HCT116 (cell line): ENCODE measurements around the gene OVOL1. TPM values are rescaled to one million over a fixed set of nuclear protein-coding genes. Genes with fewer than 3 reads are reported as not detected.

Experiments
- ATAC-seq: fragments of 200-7000 bp; cut with Tn5 transposase; 2 replicates; pipeline ENCODE4 v1.9.1; 2020; ENCODE audit warnings: mild to moderate bottlenecking, moderate library complexity
- BruUV-seq: library from RNA; stranded (reverse); fragments of 400-500 nt; replicated peaks from 2 replicates; lab custom pipeline; 2021; lab: Mats Ljungman, UMichigan
- CTCF ChIA-PET: fragments of 300-600 bp; sonication (Branson Sonifier 250); formaldehyde crosslinking; loops from one replicate; lab custom pipeline; 2021; ENCODE audit warnings: antibody characterized with exemption; lab: Charles Lee
- POLR2A ChIA-PET: fragments of 300-600, 350-600 bp; sonication (Branson Sonifier 250); formaldehyde crosslinking; loops from one replicate; lab custom pipeline; 2021; ENCODE audit warnings: antibody characterized with exemption; lab: Charles Lee
- RAD21 ChIA-PET, 2 experiments: fragments of 300-600 bp; sonication (Branson Sonifier 250); formaldehyde crosslinking; loops; one replicate each; lab custom pipeline; 2023; ENCODE audit warnings: low total read pairs in 2 of 2; ENCODE audit not compliant: uncharacterized antibody in 2 of 2, unreplicated experiment in 2 of 2, low non-redundant PET in 1 of 2; lab: Charles Lee
- DNase-seq: peaks from one replicate; pipeline ENCODE4 v3.0.0-alpha.2; 2010; ENCODE audit warnings: low read depth, low spot score
- H2AFZ ChIP-seq: fragments of 200-600 bp; shearing (Covaris generic), sonication (generic); 2 replicates; pipeline ENCODE4 v1.6.1; 2017; ENCODE audit warnings: low read depth, mixed run types, mixed read lengths, antibody characterized with exemption, low read length; ENCODE audit not compliant: poor library complexity, severe bottlenecking
- H3K27ac ChIP-seq: 2 replicates; pipeline ENCODE4 v1.5.1; 2012; ENCODE audit warnings: low read depth, low read length
- H3K27me3 ChIP-seq: fragments of 200-600 bp; sonication (generic); 2 replicates; pipeline ENCODE4 v1.6.1; 2016; ENCODE audit warnings: mixed run types, low read length, mixed read lengths; ENCODE audit not compliant: insufficient read depth
- H3K36me3 ChIP-seq, 2 experiments: fragments of 200-500 bp in 1 of 2; fragments of 200-600 bp in 1 of 2; sonication (Bioruptor generic) in 1 of 2; sonication (generic) in 1 of 2; 2 replicates each; pipeline versions ENCODE4 v1.5.1 to v1.6.1; 2014 to 2016; ENCODE audit warnings: low read length in 2 of 2, inconsistent platforms in 1 of 2, mixed read lengths in 1 of 2, mixed run types in 1 of 2; ENCODE audit not compliant: insufficient read depth in 2 of 2, control insufficient read depth in 1 of 2
- H3K4me1 ChIP-seq, 2 experiments: fragments of 200-600 bp in 1 of 2; sonication (generic) in 1 of 2; 2 replicates each; pipeline versions ENCODE4 v1.5.1 to v1.6.1; 2012 to 2017; ENCODE audit warnings: low read length in 2 of 2, inconsistent platforms in 1 of 2, mild to moderate bottlenecking in 1 of 2, mixed read lengths in 1 of 2, mixed run types in 1 of 2, moderate library complexity in 1 of 2; ENCODE audit not compliant: insufficient read depth in 2 of 2, control insufficient read depth in 1 of 2
- H3K4me2 ChIP-seq: fragments of 200-600 bp; sonication (generic); 2 replicates; pipeline ENCODE4 v1.6.1; 2017; ENCODE audit warnings: mixed run types, low read length, mixed read lengths
- H3K4me3 ChIP-seq, 2 experiments: fragments of 200-600 bp in 1 of 2; sonication (generic) in 1 of 2; replicated peaks in 1 of 2; 2 replicates each; pipeline ENCODE4 v1.5.1; 2011 to 2016; ENCODE audit warnings: low read length in 2 of 2, control low read depth in 1 of 2, low read depth in 1 of 2, mild to moderate bottlenecking in 1 of 2, mixed read lengths in 1 of 2, mixed run types in 1 of 2
- H3K79me2 ChIP-seq: fragments of 200-600 bp; sonication (generic); 2 replicates; pipeline ENCODE4 v1.6.1; 2017; ENCODE audit warnings: mild to moderate bottlenecking, mixed run types, low read length, moderate library complexity, mixed read lengths; ENCODE audit not compliant: insufficient read depth
- H3K9ac ChIP-seq: fragments of 200-600 bp; sonication (generic); 2 replicates; pipeline ENCODE4 v1.6.1; 2016; ENCODE audit warnings: low read length, mixed read lengths
- H3K9me2 ChIP-seq: fragments of 200-600 bp; sonication (generic), shearing (Covaris generic); 2 replicates; pipeline ENCODE4 v1.6.1; 2017; ENCODE audit warnings: mixed run types, mild to moderate bottlenecking, moderate library complexity; ENCODE audit not compliant: insufficient read depth
- H3K9me3 ChIP-seq, 2 experiments: fragments of 200-500 bp in 1 of 2; fragments of 200-600 bp in 1 of 2; sonication (Bioruptor generic) in 1 of 2; sonication (generic) in 1 of 2; 2 replicates each; pipeline ENCODE4 v1.6.1; 2014 to 2017; ENCODE audit warnings: low read length in 2 of 2, mixed read lengths in 2 of 2, inconsistent platforms in 1 of 2, low read depth in 1 of 2, mild to moderate bottlenecking in 1 of 2, mixed run types in 1 of 2, moderate library complexity in 1 of 2; ENCODE audit not compliant: control insufficient read depth in 1 of 2, insufficient read depth in 1 of 2
- H4K20me1 ChIP-seq: fragments of 200-600 bp; sonication (generic), shearing (Covaris generic); 2 replicates; pipeline ENCODE4 v1.6.1; 2017; ENCODE audit warnings: mixed run types, mild to moderate bottlenecking, moderate library complexity; ENCODE audit not compliant: insufficient read depth
- CBX3 ChIP-seq: IDR thresholded peaks from 2 replicates; pipeline ENCODE4 v1.6.1; 2012; ENCODE audit warnings: low read depth
- CEBPB ChIP-seq: IDR thresholded peaks from 2 replicates; pipeline ENCODE4 v1.6.1; 2012; ENCODE audit warnings: low read depth
- EGR1 ChIP-seq: IDR thresholded peaks from 2 replicates; pipeline ENCODE4 v1.6.1; 2012; ENCODE audit warnings: low read depth
- ELF1 ChIP-seq: IDR thresholded peaks from 2 replicates; pipeline ENCODE4 v1.6.1; 2012; ENCODE audit warnings: low read depth, borderline replicate concordance
- EZH2 ChIP-seq: fragments of 200-600 bp; sonication (generic); IDR thresholded peaks from 2 replicates; pipeline ENCODE4 v1.6.1; 2017; ENCODE audit warnings: antibody characterized with exemption, mixed run types
- EZH2phosphoT487 ChIP-seq: fragments of 200-600 bp; IDR thresholded peaks from 2 replicates; pipeline ENCODE4 v1.6.1; 2018; ENCODE audit warnings: antibody characterized with exemption, borderline replicate concordance
- JUND ChIP-seq: IDR thresholded peaks from 2 replicates; pipeline ENCODE4 v1.6.1; 2012
- POLR2A ChIP-seq: IDR thresholded peaks from 2 replicates; pipeline ENCODE4 v1.7.0; 2011; ENCODE audit warnings: borderline replicate concordance; ENCODE audit not compliant: insufficient read depth, insufficient read length; ENCODE audit errors: extremely low read depth
- POLR2AphosphoS5 ChIP-seq: IDR thresholded peaks from 2 replicates; pipeline ENCODE4 v1.6.1; 2011; ENCODE audit warnings: mild to moderate bottlenecking, low read depth, low read length, moderate library complexity
- RAD21 ChIP-seq: IDR thresholded peaks from 2 replicates; pipeline ENCODE4 v1.6.1; 2012; ENCODE audit warnings: low read depth, mild to moderate bottlenecking
- SP1 ChIP-seq: IDR thresholded peaks from 2 replicates; pipeline ENCODE4 v1.6.1; 2012; ENCODE audit warnings: low read depth
- TCF7L2 ChIP-seq: IDR thresholded peaks from 2 replicates; pipeline ENCODE4 v1.7.0; 2011; ENCODE audit warnings: borderline replicate concordance, inconsistent platforms; ENCODE audit not compliant: insufficient read depth, insufficient read length; ENCODE audit errors: extremely low read depth
- YY1 ChIP-seq: IDR thresholded peaks from 2 replicates; pipeline ENCODE4 v1.6.1; 2011; ENCODE audit warnings: low read length, low read depth, moderate library complexity, mild to moderate bottlenecking; ENCODE audit not compliant: insufficient replicate concordance; ENCODE audit errors: extremely low read depth
- ZFX ChIP-seq: fragments of 450-650 bp; IDR thresholded peaks from 2 replicates; pipeline ENCODE4 v1.6.1; 2017
- ZNF274 ChIP-seq: fragments of 200-500 bp; sonication (Bioruptor generic); IDR thresholded peaks from 2 replicates; pipeline ENCODE4 v1.6.1; 2014; ENCODE audit warnings: mild to moderate bottlenecking, low read depth, low read length, inconsistent platforms
- intact Hi-C: fragments of 100-400 bp; cut with micrococcal nuclease; formaldehyde crosslinking; loops from 2 replicates; pipeline ENCODE4 v1.10.0; 2022
- total RNA-seq: library from RNA; stranded (reverse); gene quantifications from one replicate; pipeline ENCODE4 v1.2.1, GENCODE V29; 2021; ENCODE audit not compliant: unreplicated experiment
- TF ChIP-seq, protein P1 (sequence below): IDR thresholded peaks from 2 replicates; pipeline ENCODE4 v1.6.1; 2012; ENCODE audit warnings: low read depth
- TF ChIP-seq, protein P2 (sequence below): IDR thresholded peaks from 2 replicates; pipeline ENCODE4 v1.6.1; 2012
- TF ChIP-seq, protein P3 (sequence below): IDR thresholded peaks from 2 replicates; pipeline ENCODE4 v1.6.1; 2012
- TF ChIP-seq, protein P4 (sequence below): IDR thresholded peaks from 2 replicates; pipeline ENCODE4 v1.6.1; 2011; ENCODE audit warnings: mild to moderate bottlenecking, low read length, moderate library complexity; ENCODE audit not compliant: insufficient replicate concordance; ENCODE audit errors: extremely low read depth
- TF ChIP-seq, protein P5 (sequence below), 3 experiments: fragments of 200-600 bp in 1 of 3; sonication (generic) in 1 of 3; IDR thresholded peaks in 2 of 3; conservative IDR thresholded peaks in 1 of 3; 2 replicates each; pipeline ENCODE4 v1.5.1; 2012 to 2017; ENCODE audit warnings: low read depth in 2 of 3, low read length in 2 of 3, antibody characterized with exemption in 1 of 3, borderline replicate concordance in 1 of 3, control low read depth in 1 of 3, mild to moderate bottlenecking in 1 of 3, mixed read lengths in 1 of 3, mixed run types in 1 of 3, moderate library complexity in 1 of 3; ENCODE audit not compliant: insufficient read depth in 1 of 3

OVOL1 gene
- total RNA-seq, 1 experiment from 2014 or later: 14.7 TPM

DNA sequence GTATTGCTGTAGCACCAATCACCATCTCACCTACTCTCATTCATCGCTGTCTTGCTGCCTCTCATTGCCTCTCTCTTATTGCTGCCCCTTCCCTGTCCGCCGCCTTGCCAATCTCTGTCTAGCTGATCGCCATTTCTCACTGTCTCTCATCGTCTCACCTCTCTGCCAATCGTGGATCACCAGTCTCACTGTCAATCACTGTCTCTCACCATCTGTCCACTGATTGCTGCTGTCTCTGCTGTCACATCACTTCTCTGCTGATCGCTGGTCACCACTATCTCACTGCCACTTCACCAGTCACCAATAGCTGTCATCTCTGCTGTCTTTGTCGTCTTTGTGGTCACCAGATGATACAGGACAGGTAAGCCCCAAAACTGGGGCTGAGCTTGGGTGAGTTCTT is 45.7 kb upstream of the OVOL1 start:
- H3K9me3 ChIP-seq: peaks cover 7% of the 10 kb centered on the region in 2 experiments; a peak in 2 of 4 replicates
- intact Hi-C loops: no loop called here
- H3K9ac ChIP-seq: no peak overlapping the region
- BruUV-seq: no TSS peak
- H3K4me2 ChIP-seq: no peak overlapping the region
- H3K4me1 ChIP-seq: peaks cover 0 to 12% of the 10 kb centered on the region in 2 experiments; a peak in 2 of 4 replicates
- CTCF ChIA-PET: interaction anchor here (0.9 kb wide), 1 partner anchor 14 kb away, joined by 3 read pairs; no protein-coding TSS in a partner anchor
- DNase-seq (no peak), ATAC-seq (no peak)
- H3K36me3 ChIP-seq: no peaks in the 10 kb centered on the region
- H3K79me2 ChIP-seq: no peaks in the 10 kb centered on the region
- H3K27ac ChIP-seq: no peak overlapping the region
- POLR2A ChIA-PET: no interaction called here
- no peak for TF ChIP-seq ZNF274
- no peak for TF ChIP-seq YY1
- TF ChIP-seq EGR1: no peak
- TF ChIP-seq JUND: no peak
- no peak for TF ChIP-seq CBX3
- TF ChIP-seq RAD21: no peak
- TF ChIP-seq POLR2A: no peak
- TF ChIP-seq SP1: no peak
- no peak for TF ChIP-seq EZH2
- TF ChIP-seq, protein P1, sequence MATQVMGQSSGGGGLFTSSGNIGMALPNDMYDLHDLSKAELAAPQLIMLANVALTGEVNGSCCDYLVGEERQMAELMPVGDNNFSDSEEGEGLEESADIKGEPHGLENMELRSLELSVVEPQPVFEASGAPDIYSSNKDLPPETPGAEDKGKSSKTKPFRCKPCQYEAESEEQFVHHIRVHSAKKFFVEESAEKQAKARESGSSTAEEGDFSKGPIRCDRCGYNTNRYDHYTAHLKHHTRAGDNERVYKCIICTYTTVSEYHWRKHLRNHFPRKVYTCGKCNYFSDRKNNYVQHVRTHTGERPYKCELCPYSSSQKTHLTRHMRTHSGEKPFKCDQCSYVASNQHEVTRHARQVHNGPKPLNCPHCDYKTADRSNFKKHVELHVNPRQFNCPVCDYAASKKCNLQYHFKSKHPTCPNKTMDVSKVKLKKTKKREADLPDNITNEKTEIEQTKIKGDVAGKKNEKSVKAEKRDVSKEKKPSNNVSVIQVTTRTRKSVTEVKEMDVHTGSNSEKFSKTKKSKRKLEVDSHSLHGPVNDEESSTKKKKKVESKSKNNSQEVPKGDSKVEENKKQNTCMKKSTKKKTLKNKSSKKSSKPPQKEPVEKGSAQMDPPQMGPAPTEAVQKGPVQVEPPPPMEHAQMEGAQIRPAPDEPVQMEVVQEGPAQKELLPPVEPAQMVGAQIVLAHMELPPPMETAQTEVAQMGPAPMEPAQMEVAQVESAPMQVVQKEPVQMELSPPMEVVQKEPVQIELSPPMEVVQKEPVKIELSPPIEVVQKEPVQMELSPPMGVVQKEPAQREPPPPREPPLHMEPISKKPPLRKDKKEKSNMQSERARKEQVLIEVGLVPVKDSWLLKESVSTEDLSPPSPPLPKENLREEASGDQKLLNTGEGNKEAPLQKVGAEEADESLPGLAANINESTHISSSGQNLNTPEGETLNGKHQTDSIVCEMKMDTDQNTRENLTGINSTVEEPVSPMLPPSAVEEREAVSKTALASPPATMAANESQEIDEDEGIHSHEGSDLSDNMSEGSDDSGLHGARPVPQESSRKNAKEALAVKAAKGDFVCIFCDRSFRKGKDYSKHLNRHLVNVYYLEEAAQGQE: no peak
- no peak for TF ChIP-seq TCF7L2
- TF ChIP-seq POLR2AphosphoS5: no peak
- no peak for TF ChIP-seq ZFX
- TF ChIP-seq EZH2phosphoT487: no peak
- TF ChIP-seq, protein P2, sequence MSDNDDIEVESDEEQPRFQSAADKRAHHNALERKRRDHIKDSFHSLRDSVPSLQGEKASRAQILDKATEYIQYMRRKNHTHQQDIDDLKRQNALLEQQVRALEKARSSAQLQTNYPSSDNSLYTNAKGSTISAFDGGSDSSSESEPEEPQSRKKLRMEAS: no peak
- TF ChIP-seq, protein P3, sequence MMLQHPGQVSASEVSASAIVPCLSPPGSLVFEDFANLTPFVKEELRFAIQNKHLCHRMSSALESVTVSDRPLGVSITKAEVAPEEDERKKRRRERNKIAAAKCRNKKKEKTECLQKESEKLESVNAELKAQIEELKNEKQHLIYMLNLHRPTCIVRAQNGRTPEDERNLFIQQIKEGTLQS: no peak
- TF ChIP-seq ELF1: no peak
- TF ChIP-seq, protein P4, sequence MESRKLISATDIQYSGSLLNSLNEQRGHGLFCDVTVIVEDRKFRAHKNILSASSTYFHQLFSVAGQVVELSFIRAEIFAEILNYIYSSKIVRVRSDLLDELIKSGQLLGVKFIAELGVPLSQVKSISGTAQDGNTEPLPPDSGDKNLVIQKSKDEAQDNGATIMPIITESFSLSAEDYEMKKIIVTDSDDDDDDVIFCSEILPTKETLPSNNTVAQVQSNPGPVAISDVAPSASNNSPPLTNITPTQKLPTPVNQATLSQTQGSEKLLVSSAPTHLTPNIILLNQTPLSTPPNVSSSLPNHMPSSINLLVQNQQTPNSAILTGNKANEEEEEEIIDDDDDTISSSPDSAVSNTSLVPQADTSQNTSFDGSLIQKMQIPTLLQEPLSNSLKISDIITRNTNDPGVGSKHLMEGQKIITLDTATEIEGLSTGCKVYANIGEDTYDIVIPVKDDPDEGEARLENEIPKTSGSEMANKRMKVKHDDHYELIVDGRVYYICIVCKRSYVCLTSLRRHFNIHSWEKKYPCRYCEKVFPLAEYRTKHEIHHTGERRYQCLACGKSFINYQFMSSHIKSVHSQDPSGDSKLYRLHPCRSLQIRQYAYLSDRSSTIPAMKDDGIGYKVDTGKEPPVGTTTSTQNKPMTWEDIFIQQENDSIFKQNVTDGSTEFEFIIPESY: no peak
- TF ChIP-seq CEBPB: no peak
- TF ChIP-seq, protein P5, sequence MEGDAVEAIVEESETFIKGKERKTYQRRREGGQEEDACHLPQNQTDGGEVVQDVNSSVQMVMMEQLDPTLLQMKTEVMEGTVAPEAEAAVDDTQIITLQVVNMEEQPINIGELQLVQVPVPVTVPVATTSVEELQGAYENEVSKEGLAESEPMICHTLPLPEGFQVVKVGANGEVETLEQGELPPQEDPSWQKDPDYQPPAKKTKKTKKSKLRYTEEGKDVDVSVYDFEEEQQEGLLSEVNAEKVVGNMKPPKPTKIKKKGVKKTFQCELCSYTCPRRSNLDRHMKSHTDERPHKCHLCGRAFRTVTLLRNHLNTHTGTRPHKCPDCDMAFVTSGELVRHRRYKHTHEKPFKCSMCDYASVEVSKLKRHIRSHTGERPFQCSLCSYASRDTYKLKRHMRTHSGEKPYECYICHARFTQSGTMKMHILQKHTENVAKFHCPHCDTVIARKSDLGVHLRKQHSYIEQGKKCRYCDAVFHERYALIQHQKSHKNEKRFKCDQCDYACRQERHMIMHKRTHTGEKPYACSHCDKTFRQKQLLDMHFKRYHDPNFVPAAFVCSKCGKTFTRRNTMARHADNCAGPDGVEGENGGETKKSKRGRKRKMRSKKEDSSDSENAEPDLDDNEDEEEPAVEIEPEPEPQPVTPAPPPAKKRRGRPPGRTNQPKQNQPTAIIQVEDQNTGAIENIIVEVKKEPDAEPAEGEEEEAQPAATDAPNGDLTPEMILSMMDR (IDR thresholded peaks at IDR 0.05 in 2 of 3, conservative IDR thresholded peaks at IDR 0.05 in 1 of 3; ENCODE audit: borderline replicate concordance in 1 of 3, insufficient read depth in 1 of 3, low read depth in 2 of 3, low read length in 2 of 3): no peak
- H3K27me3 ChIP-seq: no peaks in the 10 kb centered on the region
- RAD21 ChIA-PET: no interaction called here
- H3K4me3 ChIP-seq: no peak overlapping the region
- no peaks in the 10 kb centered on the region for H3K9me2 ChIP-seq
- no peaks in the 10 kb centered on the region for H4K20me1 ChIP-seq
- H2AFZ ChIP-seq: no peak overlapping the region
